C4-2B (cell line): ENCODE measurements around the gene C2CD3.

Experiments
- H3K27ac ChIP-seq: fragments of 450-650 bp; 2 replicates; pipeline ENCODE4 v1.5.1; 2017
- ZFX ChIP-seq: fragments of 450-650 bp; IDR thresholded peaks from 2 replicates; pipeline ENCODE4 v1.6.1; 2017
- TF ChIP-seq, protein P1 (sequence below): fragments of 450-650 bp; conservative IDR thresholded peaks from 2 replicates; pipeline ENCODE4 v1.5.1; 2017; ENCODE audit warnings: mild to moderate bottlenecking

Gene C2CD3

GRCh38 chr11:73969991-73970800, 200.6 kb downstream of the C2CD3 start:
- no peak overlapping the region for H3K27ac ChIP-seq
- TF ChIP-seq, protein P1, sequence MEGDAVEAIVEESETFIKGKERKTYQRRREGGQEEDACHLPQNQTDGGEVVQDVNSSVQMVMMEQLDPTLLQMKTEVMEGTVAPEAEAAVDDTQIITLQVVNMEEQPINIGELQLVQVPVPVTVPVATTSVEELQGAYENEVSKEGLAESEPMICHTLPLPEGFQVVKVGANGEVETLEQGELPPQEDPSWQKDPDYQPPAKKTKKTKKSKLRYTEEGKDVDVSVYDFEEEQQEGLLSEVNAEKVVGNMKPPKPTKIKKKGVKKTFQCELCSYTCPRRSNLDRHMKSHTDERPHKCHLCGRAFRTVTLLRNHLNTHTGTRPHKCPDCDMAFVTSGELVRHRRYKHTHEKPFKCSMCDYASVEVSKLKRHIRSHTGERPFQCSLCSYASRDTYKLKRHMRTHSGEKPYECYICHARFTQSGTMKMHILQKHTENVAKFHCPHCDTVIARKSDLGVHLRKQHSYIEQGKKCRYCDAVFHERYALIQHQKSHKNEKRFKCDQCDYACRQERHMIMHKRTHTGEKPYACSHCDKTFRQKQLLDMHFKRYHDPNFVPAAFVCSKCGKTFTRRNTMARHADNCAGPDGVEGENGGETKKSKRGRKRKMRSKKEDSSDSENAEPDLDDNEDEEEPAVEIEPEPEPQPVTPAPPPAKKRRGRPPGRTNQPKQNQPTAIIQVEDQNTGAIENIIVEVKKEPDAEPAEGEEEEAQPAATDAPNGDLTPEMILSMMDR, result no peak
- no peak for TF ChIP-seq ZFX

GRCh38 chr11:73969091-73969490, 201.7 kb downstream of the C2CD3 start:
- H3K27ac ChIP-seq, result no peak overlapping the region
- TF ChIP-seq ZFX, result no peak
- TF ChIP-seq, protein P1, result no peak

DNA sequence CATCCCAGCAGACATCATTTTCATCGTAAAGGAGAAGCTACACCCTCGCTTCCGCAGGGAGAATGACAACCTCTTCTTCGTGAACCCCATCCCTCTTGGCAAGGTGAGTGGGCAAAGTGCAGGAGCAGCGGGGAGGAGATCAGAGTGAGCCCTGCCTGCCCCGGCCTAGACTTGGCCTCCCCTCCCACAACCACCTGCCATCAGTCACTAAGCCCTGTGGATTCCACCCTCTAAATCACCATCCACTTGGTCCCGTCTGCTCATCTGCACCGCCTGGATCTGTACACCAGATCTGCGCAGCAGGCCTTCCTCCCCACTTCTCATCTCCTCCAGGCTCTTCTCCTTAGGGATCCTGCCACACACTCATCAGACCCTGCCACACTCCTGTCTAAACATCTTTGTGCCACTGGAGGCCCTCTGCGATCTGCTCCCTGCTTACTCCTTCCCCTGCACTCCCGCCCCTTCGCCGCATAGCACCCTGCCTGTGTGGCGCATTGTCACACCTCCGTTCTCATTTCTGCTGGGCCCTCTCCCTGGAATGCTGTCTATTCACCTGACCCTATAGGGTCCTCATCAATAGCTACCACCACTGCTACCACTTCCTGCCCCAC, 202.3 kb downstream of the C2CD3 start:
- no peak overlapping the region for H3K27ac ChIP-seq
- TF ChIP-seq ZFX, result no peak
- TF ChIP-seq, protein P1, result no peak

GRCh38 chr11:73965764-73966121, 205.1 kb downstream of the C2CD3 start:
- no peak overlapping the region for H3K27ac ChIP-seq
- no peak for TF ChIP-seq ZFX
- TF ChIP-seq, protein P1, result no peak

GRCh38 chr11:73965076-73965763, 205.6 kb downstream of the C2CD3 start:
- no peak overlapping the region for H3K27ac ChIP-seq
- TF ChIP-seq, protein P1, result no peak
- TF ChIP-seq ZFX, result no peak

GRCh38 chr11:73963861-73964260, 206.9 kb downstream of the C2CD3 start:
- TF ChIP-seq, protein P1, result no peak
- no peak for TF ChIP-seq ZFX
- no peak overlapping the region for H3K27ac ChIP-seq
